ENCODE results near the gene ZEB1. TPM values are rescaled to one million over a fixed set of nuclear protein-coding genes. Genes with fewer than 3 reads are reported as not detected.

The ZEB1 gene
- total and polyA plus RNA-seq, 2 of the 13 experiments (the other 11 are each of a cell fraction or from before 2014, with no cell fraction given): 9.6 to 18.0 TPM

GRCh38 chr10:31318854-31319601, at the start of gene ZEB1 (continued):
- TF ChIP-seq, protein P1, sequence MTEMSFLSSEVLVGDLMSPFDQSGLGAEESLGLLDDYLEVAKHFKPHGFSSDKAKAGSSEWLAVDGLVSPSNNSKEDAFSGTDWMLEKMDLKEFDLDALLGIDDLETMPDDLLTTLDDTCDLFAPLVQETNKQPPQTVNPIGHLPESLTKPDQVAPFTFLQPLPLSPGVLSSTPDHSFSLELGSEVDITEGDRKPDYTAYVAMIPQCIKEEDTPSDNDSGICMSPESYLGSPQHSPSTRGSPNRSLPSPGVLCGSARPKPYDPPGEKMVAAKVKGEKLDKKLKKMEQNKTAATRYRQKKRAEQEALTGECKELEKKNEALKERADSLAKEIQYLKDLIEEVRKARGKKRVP (CRISPR knock-in tag; IDR thresholded peaks at IDR 0.05): peak in 1 of 2 experiments; percentile 40; a peak in 1 of 4 replicates
- TF ChIP-seq KDM2A (CRISPR knock-in tag; IDR thresholded peaks at IDR 0.05; ENCODE audit: borderline replicate concordance, low read depth): no peak; the same call in 1 of the 2 replicates
- TF ChIP-seq HNRNPH1 (optimal IDR thresholded peaks at IDR 0.05; ENCODE audit: low read depth, low read length): no peak
- TF ChIP-seq, protein P2, sequence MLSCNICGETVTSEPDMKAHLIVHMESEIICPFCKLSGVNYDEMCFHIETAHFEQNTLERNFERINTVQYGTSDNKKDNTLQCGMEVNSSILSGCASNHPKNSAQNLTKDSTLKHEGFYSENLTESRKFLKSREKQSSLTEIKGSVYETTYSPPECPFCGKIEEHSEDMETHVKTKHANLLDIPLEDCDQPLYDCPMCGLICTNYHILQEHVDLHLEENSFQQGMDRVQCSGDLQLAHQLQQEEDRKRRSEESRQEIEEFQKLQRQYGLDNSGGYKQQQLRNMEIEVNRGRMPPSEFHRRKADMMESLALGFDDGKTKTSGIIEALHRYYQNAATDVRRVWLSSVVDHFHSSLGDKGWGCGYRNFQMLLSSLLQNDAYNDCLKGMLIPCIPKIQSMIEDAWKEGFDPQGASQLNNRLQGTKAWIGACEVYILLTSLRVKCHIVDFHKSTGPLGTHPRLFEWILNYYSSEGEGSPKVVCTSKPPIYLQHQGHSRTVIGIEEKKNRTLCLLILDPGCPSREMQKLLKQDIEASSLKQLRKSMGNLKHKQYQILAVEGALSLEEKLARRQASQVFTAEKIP (CRISPR knock-in tag; IDR thresholded peaks at IDR 0.05; ENCODE audit: borderline replicate concordance): no peak
- TF ChIP-seq POLR2A (IDR thresholded peaks at IDR 0.05; ENCODE audit: insufficient read depth in 1 of 2, low read depth in 2 of 2, low read length in 2 of 2): peak; percentile 54 to 72
- no peak for TF ChIP-seq TSC22D2 (CRISPR knock-in tag; IDR thresholded peaks at IDR 0.05; ENCODE audit: borderline replicate concordance)
- TF ChIP-seq SIX1 (CRISPR knock-in tag; IDR thresholded peaks at IDR 0.05; ENCODE audit: borderline replicate concordance): no peak
- no peak for TF ChIP-seq NAIF1 (CRISPR knock-in tag; IDR thresholded peaks at IDR 0.05; ENCODE audit: borderline replicate concordance)
- TF ChIP-seq ZNF441 (CRISPR knock-in tag; IDR thresholded peaks at IDR 0.05; ENCODE audit: borderline replicate concordance): no peak; the same call in 1 of the 2 replicates
- no peak for TF ChIP-seq SMYD3 (CRISPR knock-in tag; IDR thresholded peaks at IDR 0.05)
- TF ChIP-seq GATAD2A (CRISPR knock-in tag; IDR thresholded peaks at IDR 0.05): peak; percentile 27; the same call in 1 of the 2 replicates
- TF ChIP-seq FOXK2 (IDR thresholded peaks at IDR 0.05): no peak
- TF ChIP-seq ZNF660 (CRISPR knock-in tag; IDR thresholded peaks at IDR 0.05; ENCODE audit: borderline replicate concordance, low read depth): no peak
- TF ChIP-seq ZNF263 (CRISPR knock-in tag; IDR thresholded peaks at IDR 0.05): 0 out of 2 replicates have a peak, but pooled peaks have one; percentile 16
- TF ChIP-seq, protein P3, sequence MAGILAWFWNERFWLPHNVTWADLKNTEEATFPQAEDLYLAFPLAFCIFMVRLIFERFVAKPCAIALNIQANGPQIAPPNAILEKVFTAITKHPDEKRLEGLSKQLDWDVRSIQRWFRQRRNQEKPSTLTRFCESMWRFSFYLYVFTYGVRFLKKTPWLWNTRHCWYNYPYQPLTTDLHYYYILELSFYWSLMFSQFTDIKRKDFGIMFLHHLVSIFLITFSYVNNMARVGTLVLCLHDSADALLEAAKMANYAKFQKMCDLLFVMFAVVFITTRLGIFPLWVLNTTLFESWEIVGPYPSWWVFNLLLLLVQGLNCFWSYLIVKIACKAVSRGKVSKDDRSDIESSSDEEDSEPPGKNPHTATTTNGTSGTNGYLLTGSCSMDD (CRISPR knock-in tag; IDR thresholded peaks at IDR 0.05): no peak
- TF ChIP-seq, protein P4, sequence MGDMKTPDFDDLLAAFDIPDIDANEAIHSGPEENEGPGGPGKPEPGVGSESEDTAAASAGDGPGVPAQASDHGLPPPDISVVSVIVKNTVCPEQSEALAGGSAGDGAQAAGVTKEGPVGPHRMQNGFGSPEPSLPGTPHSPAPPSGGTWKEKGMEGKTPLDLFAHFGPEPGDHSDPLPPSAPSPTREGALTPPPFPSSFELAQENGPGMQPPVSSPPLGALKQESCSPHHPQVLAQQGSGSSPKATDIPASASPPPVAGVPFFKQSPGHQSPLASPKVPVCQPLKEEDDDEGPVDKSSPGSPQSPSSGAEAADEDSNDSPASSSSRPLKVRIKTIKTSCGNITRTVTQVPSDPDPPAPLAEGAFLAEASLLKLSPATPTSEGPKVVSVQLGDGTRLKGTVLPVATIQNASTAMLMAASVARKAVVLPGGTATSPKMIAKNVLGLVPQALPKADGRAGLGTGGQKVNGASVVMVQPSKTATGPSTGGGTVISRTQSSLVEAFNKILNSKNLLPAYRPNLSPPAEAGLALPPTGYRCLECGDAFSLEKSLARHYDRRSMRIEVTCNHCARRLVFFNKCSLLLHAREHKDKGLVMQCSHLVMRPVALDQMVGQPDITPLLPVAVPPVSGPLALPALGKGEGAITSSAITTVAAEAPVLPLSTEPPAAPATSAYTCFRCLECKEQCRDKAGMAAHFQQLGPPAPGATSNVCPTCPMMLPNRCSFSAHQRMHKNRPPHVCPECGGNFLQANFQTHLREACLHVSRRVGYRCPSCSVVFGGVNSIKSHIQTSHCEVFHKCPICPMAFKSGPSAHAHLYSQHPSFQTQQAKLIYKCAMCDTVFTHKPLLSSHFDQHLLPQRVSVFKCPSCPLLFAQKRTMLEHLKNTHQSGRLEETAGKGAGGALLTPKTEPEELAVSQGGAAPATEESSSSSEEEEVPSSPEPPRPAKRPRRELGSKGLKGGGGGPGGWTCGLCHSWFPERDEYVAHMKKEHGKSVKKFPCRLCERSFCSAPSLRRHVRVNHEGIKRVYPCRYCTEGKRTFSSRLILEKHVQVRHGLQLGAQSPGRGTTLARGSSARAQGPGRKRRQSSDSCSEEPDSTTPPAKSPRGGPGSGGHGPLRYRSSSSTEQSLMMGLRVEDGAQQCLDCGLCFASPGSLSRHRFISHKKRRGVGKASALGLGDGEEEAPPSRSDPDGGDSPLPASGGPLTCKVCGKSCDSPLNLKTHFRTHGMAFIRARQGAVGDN (CRISPR knock-in tag; IDR thresholded peaks at IDR 0.05): peak; percentile 54; the same call in 1 of the 2 replicates
- TF ChIP-seq ZKSCAN1 (IDR thresholded peaks at IDR 0.05; ENCODE audit: low read length): no peak
- TF ChIP-seq FOXO1 (CRISPR knock-in tag; IDR thresholded peaks at IDR 0.05): no peak
- no peak; the same call in 1 of the 2 replicates for TF ChIP-seq HNRNPL (IDR thresholded peaks at IDR 0.05; ENCODE audit: low read depth, low read length)
- TF ChIP-seq REL (CRISPR knock-in tag; conservative IDR thresholded peaks at IDR 0.05): no peak
- no peak for TF ChIP-seq HOMEZ (CRISPR knock-in tag; IDR thresholded peaks at IDR 0.05; ENCODE audit: low read depth)
